GM12878 (cell line): ENCODE data around the gene UST.

Experiments
- CTCF ChIP-seq, 3 experiments: IDR thresholded peaks in 2 of 3; conservative IDR thresholded peaks in 1 of 3; 2 replicates each; pipeline ENCODE4 v1.5.1; 2011; ENCODE audit warnings: low read depth in 3 of 3, low read length in 3 of 3, mild to moderate bottlenecking in 3 of 3, control low read depth in 2 of 3, moderate library complexity in 2 of 3, inconsistent platforms in 1 of 3, mixed read lengths in 1 of 3; ENCODE audit not compliant: control insufficient read depth in 2 of 3, insufficient read depth in 1 of 3; ENCODE audit errors: extremely low read depth in 1 of 3
- GABPA ChIP-seq: IDR thresholded peaks from 2 replicates; pipeline ENCODE4 v1.6.1; 2014; ENCODE audit warnings: antibody characterized with exemption, low read depth, mild to moderate bottlenecking, inconsistent platforms
- NFIC ChIP-seq: IDR thresholded peaks from 2 replicates; pipeline ENCODE4 v1.6.1; 2012; ENCODE audit warnings: low read depth, mild to moderate bottlenecking, inconsistent platforms, low read length, moderate library complexity
- RAD21 ChIP-seq: IDR thresholded peaks from 2 replicates; pipeline ENCODE4 v1.6.1; 2011; ENCODE audit warnings: mild to moderate bottlenecking, low read depth, low read length, moderate library complexity; ENCODE audit not compliant: insufficient read depth
- REST ChIP-seq: IDR thresholded peaks from 2 replicates; pipeline ENCODE4 v1.6.1; 2012; ENCODE audit warnings: mild to moderate bottlenecking, low read depth, low read length
- SMC3 ChIP-seq: IDR thresholded peaks from 2 replicates; pipeline ENCODE4 v1.6.1; 2011; ENCODE audit warnings: low read length, improper control_type of control experiment, borderline replicate concordance

- TF ChIP-seq CTCF (IDR thresholded peaks at IDR 0.05 in 2 of 3, conservative IDR thresholded peaks at IDR 0.05 in 1 of 3; ENCODE audit: control insufficient read depth in 2 of 3, extremely low read depth in 1 of 3, insufficient read depth in 1 of 3, low read depth in 3 of 3, low read length in 3 of 3) (no peak), RAD21 (no peak), REST (no peak), NFIC (no peak), SMC3 (no peak), GABPA (no peak)
Measured at GRCh38 chr6:148868901-148869300, 122.1 kb downstream of the UST start.
